SU-DHL-6 (cell line): ENCODE measurements around the gene RNASEL.

ENCODE experiments used
- H2AFZ ChIP-seq: fragments of 200-600 bp; sonication (generic); 2 replicates; pipeline ENCODE4 v1.6.1; 2014; ENCODE audit warnings: low read depth, mild to moderate bottlenecking, moderate library complexity, mixed read lengths, antibody characterized with exemption, low read length; ENCODE audit not compliant: severe bottlenecking
- H3F3A ChIP-seq: fragments of 200-600 bp; shearing (Covaris generic); 2 replicates; pipeline ENCODE4 v1.6.0; 2016; ENCODE audit warnings: antibody characterized with exemption, mild to moderate bottlenecking; ENCODE audit not compliant: insufficient read depth
- H3K27ac ChIP-seq: fragments of 200-600 bp; sonication (generic); 2 replicates; pipeline ENCODE4 v1.5.1; 2016; ENCODE audit warnings: low read depth, mild to moderate bottlenecking, low read length, moderate library complexity, mixed read lengths
- H3K27me3 ChIP-seq: fragments of 200-600 bp; sonication (generic), shearing (Covaris generic); 2 replicates; pipeline ENCODE4 v1.6.0; 2014; ENCODE audit warnings: mild to moderate bottlenecking, low read length
- H3K36me3 ChIP-seq: fragments of 200-600 bp; sonication (generic); 2 replicates; pipeline ENCODE4 v1.6.1; 2014; ENCODE audit warnings: mild to moderate bottlenecking, low read length, mixed read lengths
- H3K4me2 ChIP-seq: fragments of 300-600, 200-600 bp; shearing (Covaris generic), sonication (generic); 2 replicates; pipeline ENCODE4 v1.6.0; 2014; ENCODE audit warnings: low read length, low read depth, mild to moderate bottlenecking; ENCODE audit not compliant: poor library complexity, severe bottlenecking
- H3K4me3 ChIP-seq: fragments of 200-600 bp; sonication (generic); 2 replicates; pipeline ENCODE4 v1.5.1; 2014; ENCODE audit warnings: antibody characterized with exemption, low read length, mild to moderate bottlenecking, mixed read lengths; ENCODE audit not compliant: insufficient read depth, poor library complexity, severe bottlenecking
- H3K79me2 ChIP-seq: fragments of 200-600 bp; sonication (generic); 2 replicates; pipeline ENCODE4 v1.6.1; 2014; ENCODE audit warnings: mild to moderate bottlenecking, low read length, moderate library complexity; ENCODE audit not compliant: insufficient read depth
- H3K9ac ChIP-seq: fragments of 200-600 bp; sonication (generic); 2 replicates; pipeline ENCODE4 v1.7.0; 2014; ENCODE audit warnings: mild to moderate bottlenecking, low read length
- H3K9me2 ChIP-seq: fragments of 200-600 bp; sonication (generic); replicated peaks from 2 replicates; pipeline ENCODE4 v1.6.1; 2014; ENCODE audit warnings: low read length; ENCODE audit not compliant: insufficient read depth
- H3K9me3 ChIP-seq: fragments of 200-600 bp; sonication (generic); 2 replicates; pipeline ENCODE4 v1.6.1; 2014; ENCODE audit warnings: low read length, mixed read lengths; ENCODE audit not compliant: insufficient read depth
- H4K20me1 ChIP-seq: fragments of 200-600 bp; sonication (generic); 2 replicates; pipeline ENCODE4 v1.6.1; 2014; ENCODE audit warnings: low read depth, mild to moderate bottlenecking, antibody characterized with exemption, low read length, moderate library complexity, mixed read lengths
- CTCF ChIP-seq: fragments of 200-600 bp; sonication (generic); IDR thresholded peaks from one replicate; pipeline ENCODE4 v1.5.1; 2017; ENCODE audit warnings: antibody characterized with exemption, mild to moderate bottlenecking, low read length, moderate library complexity; ENCODE audit not compliant: insufficient read depth, poor library complexity, severe bottlenecking
- EZH2phosphoT487 ChIP-seq: fragments of 200-600 bp; sonication (generic), shearing (Covaris generic); conservative IDR thresholded peaks from 2 replicates; pipeline ENCODE4 v1.6.1; 2018; ENCODE audit warnings: mild to moderate bottlenecking, antibody characterized with exemption, low read length, moderate library complexity, mixed read lengths

The RNASEL gene

GRCh38 chr1:182602935-182603645 lies 14.0 kb upstream of the RNASEL start:
- no peaks in the 10 kb centered on the region; the same call in 1 of the 2 replicates for H4K20me1 ChIP-seq
- TF ChIP-seq EZH2phosphoT487 (no peak), CTCF (no peak)
- no peaks in the 10 kb centered on the region for H3K9me3 ChIP-seq
- H3K27me3 ChIP-seq = no peaks in the 10 kb centered on the region
- H3F3A ChIP-seq = peaks cover 23% of the 10 kb centered on the region
- no peaks in the 10 kb centered on the region; the same call in none of the 2 replicates for H3K36me3 ChIP-seq
- H3K4me2 ChIP-seq = peak overlapping the region; percentile 83
- no peaks in the 10 kb centered on the region for H3K9me2 ChIP-seq
- peak overlapping the region; percentile 75 for H3K4me3 ChIP-seq
- H2AFZ ChIP-seq = no peak overlapping the region
- peak overlapping the region; percentile 80 for H3K9ac ChIP-seq
- H3K79me2 ChIP-seq = peaks cover 19% of the 10 kb centered on the region
- H3K27ac ChIP-seq = peak overlapping the region; percentile 67

DNA sequence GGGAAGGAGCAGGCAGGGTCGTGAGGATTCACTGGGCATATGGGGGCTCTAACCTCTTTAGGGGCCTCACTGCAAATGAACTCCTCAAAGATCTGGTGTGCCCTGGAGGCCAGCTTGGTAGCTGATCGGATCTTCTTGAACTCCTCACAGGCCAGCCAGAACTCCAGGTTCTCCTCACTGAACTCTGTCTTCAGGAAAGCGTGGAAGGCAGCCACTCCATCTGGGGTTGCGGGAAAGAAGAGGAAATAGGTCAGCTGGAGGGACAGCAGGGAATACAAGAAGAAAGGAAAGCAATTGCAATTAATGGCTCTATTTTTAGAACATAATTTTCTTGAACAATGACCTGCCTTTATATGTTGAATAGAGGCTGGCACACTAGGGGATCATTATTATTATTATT lies 12.9 kb upstream of the RNASEL start:
- Histone ChIP-seq H3F3A (peaks cover 23% of the 10 kb centered on the region), H3K9ac (peak overlapping the region; percentile 80), H3K79me2 (peaks cover 19% of the 10 kb centered on the region), H3K4me3 (peak overlapping the region; percentile 75), H3K27me3 (no peaks in the 10 kb centered on the region), H3K9me2 (no peaks in the 10 kb centered on the region), H3K36me3 (no peaks in the 10 kb centered on the region; the same call in none of the 2 replicates), H3K9me3 (no peaks in the 10 kb centered on the region), H3K4me2 (peak overlapping the region; percentile 83), H3K27ac (peak overlapping the region; percentile 67), H2AFZ (no peak overlapping the region), H4K20me1 (no peaks in the 10 kb centered on the region; the same call in 1 of the 2 replicates)
- TF ChIP-seq CTCF (no peak), EZH2phosphoT487 (no peak)

DNA sequence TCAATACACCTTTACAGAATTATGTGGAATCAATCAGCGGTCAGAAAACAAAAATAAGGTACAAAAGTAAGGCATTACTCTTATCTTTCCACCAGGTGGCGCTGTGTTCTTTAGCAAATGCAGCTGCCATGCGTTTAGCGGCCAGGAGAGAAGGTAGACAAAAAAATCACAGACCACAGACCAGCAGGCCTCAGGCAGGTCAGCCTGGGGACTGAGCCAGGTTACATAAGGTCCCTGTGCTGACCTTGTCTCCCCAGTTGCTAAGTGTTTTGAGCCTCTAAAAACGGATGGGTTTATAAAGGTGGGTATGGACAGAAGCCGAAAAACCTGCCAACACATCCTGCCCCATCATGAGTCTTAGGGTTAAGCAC lies 12.3 kb upstream of the RNASEL start:
- TF ChIP-seq CTCF (peak; percentile 66), EZH2phosphoT487 (no peak)
- Histone ChIP-seq H3K9me3 (no peaks in the 10 kb centered on the region), H3K27ac (peak overlapping the region; percentile 67; the same call in 1 of the 2 replicates), H3K9me2 (no peaks in the 10 kb centered on the region), H3K36me3 (no peaks in the 10 kb centered on the region; the same call in none of the 2 replicates), H3K9ac (peak overlapping the region; percentile 80), H4K20me1 (no peaks in the 10 kb centered on the region; the same call in 1 of the 2 replicates), H3K4me2 (peak overlapping the region; percentile 83), H3K4me3 (peak overlapping the region; percentile 75), H3K27me3 (no peaks in the 10 kb centered on the region), H3F3A (peaks cover 23% of the 10 kb centered on the region), H2AFZ (no peak overlapping the region), H3K79me2 (peaks cover 19% of the 10 kb centered on the region)
